Osteoblast (primary cell): ENCODE data around the gene RALY. TPM values are rescaled to one million over a fixed set of nuclear protein-coding genes. Genes with fewer than 3 reads are reported as not detected.

Experiments used
- DNase-seq: peaks from one replicate; pipeline ENCODE4 v3.0.0; 2011; ENCODE audit warnings: low spot score, mixed read lengths; ENCODE audit not compliant: insufficient read length; ENCODE audit errors: missing footprints
- H2AFZ ChIP-seq: 2 replicates; pipeline ENCODE4 v1.6.0; 2011; ENCODE audit warnings: mild to moderate bottlenecking, low read length
- H3K27ac ChIP-seq: 2 replicates; pipeline ENCODE4 v1.5.1; 2011; ENCODE audit warnings: mild to moderate bottlenecking, low read depth, low read length, moderate library complexity
- H3K27me3 ChIP-seq: 2 replicates; pipeline ENCODE4 v1.6.0; 2012; ENCODE audit warnings: mild to moderate bottlenecking, control low read depth, inconsistent platforms, low read length, moderate library complexity; ENCODE audit not compliant: insufficient read depth
- H3K36me3 ChIP-seq: 2 replicates; pipeline ENCODE4 v1.5.1; 2011; ENCODE audit warnings: mild to moderate bottlenecking, low read length, control low read depth, moderate library complexity; ENCODE audit not compliant: insufficient read depth
- H3K4me1 ChIP-seq: 2 replicates; pipeline ENCODE4 v1.5.1; 2011; ENCODE audit warnings: mild to moderate bottlenecking, low read length, control low read depth, moderate library complexity; ENCODE audit not compliant: insufficient read depth
- H3K4me2 ChIP-seq: 2 replicates; pipeline ENCODE4 v1.6.0; 2011; ENCODE audit warnings: mild to moderate bottlenecking, low read length; ENCODE audit not compliant: insufficient read depth
- H3K4me3 ChIP-seq: fragments of 200-600 bp; sonication (generic); 3 replicates; pipeline ENCODE4 v1.5.1; 2012; ENCODE audit warnings: mild to moderate bottlenecking, low read length, inconsistent platforms; ENCODE audit not compliant: insufficient read depth
- H3K79me2 ChIP-seq: 2 replicates; pipeline ENCODE4 v1.6.0; 2012; ENCODE audit warnings: mild to moderate bottlenecking, low read length, control low read depth, inconsistent platforms; ENCODE audit not compliant: insufficient read depth
- H3K9me3 ChIP-seq: 2 replicates; pipeline ENCODE4 v1.5.1; 2011; ENCODE audit warnings: low read depth, low read length, control low read depth
- H4K20me1 ChIP-seq: 2 replicates; pipeline ENCODE4 v1.6.0; 2012; ENCODE audit warnings: mild to moderate bottlenecking, low read length, control low read depth; ENCODE audit not compliant: insufficient read depth
- CTCF ChIP-seq: IDR thresholded peaks from 2 replicates; pipeline ENCODE4 v1.5.1; 2011; ENCODE audit warnings: mild to moderate bottlenecking, low read depth, low read length, moderate library complexity; ENCODE audit errors: extremely low read depth
- total RNA-seq: library from RNA; depleted of rRNA; stranded (reverse); fragments of >200 nt; gene quantifications from 2 replicates; pipeline ENCODE4 v1.2.3, GENCODE V29; 2012

The RALY gene
- total RNA-seq, 1 donor: 77.1 TPM

- H3K79me2 ChIP-seq: peaks cover 85% of the 10 kb centered on the region
- no peak for TF ChIP-seq CTCF
- H3K36me3 ChIP-seq: no peaks in the 10 kb centered on the region
- no peak for DNase-seq
- no peak overlapping the region for H2AFZ ChIP-seq
- H3K4me1 ChIP-seq: peaks cover 32% of the 10 kb centered on the region
- H4K20me1 ChIP-seq: peaks cover 84% of the 10 kb centered on the region
- peak overlapping the region; percentile 43 for H3K27ac ChIP-seq
- no peak overlapping the region for H3K4me2 ChIP-seq
- H3K4me3 ChIP-seq: no peak overlapping the region
- H3K27me3 ChIP-seq: no peaks in the 10 kb centered on the region
- H3K9me3 ChIP-seq: no peaks in the 10 kb centered on the region
Measured at GRCh38 chr20:34062570-34063482, 69.1 kb downstream of the RALY start.

GRCh38 chr20:34064286-34064685 lies 70.6 kb downstream of the RALY start:
- Histone ChIP-seq H3K4me3 (no peak overlapping the region), H3K79me2 (peaks cover 84% of the 10 kb centered on the region), H3K4me2 (no peak overlapping the region), H3K27ac (no peak overlapping the region), H3K36me3 (no peaks in the 10 kb centered on the region), H2AFZ (no peak overlapping the region), H4K20me1 (peaks cover 83% of the 10 kb centered on the region), H3K27me3 (no peaks in the 10 kb centered on the region), H3K4me1 (peaks cover 32% of the 10 kb centered on the region), H3K9me3 (no peaks in the 10 kb centered on the region)
- no peak for TF ChIP-seq CTCF
- DNase-seq: no peak

GRCh38 chr20:34065260-34065659 lies 71.5 kb downstream of the RALY start:
- Histone ChIP-seq H3K4me3 (no peak overlapping the region), H3K4me1 (peaks cover 35% of the 10 kb centered on the region), H3K36me3 (no peaks in the 10 kb centered on the region), H3K79me2 (peaks cover 82% of the 10 kb centered on the region), H3K9me3 (no peaks in the 10 kb centered on the region), H2AFZ (no peak overlapping the region), H4K20me1 (peaks cover 83% of the 10 kb centered on the region), H3K27me3 (no peaks in the 10 kb centered on the region), H3K4me2 (no peak overlapping the region), H3K27ac (no peak overlapping the region)
- no peak for TF ChIP-seq CTCF
- DNase-seq: no peak

- H3K9me3 ChIP-seq: no peaks in the 10 kb centered on the region
- peaks cover 77% of the 10 kb centered on the region for H4K20me1 ChIP-seq
- H3K79me2 ChIP-seq: peaks cover 78% of the 10 kb centered on the region
- no peak overlapping the region for H2AFZ ChIP-seq
- H3K27ac ChIP-seq: no peak overlapping the region
- no peak for TF ChIP-seq CTCF
- no peak overlapping the region for H3K4me3 ChIP-seq
- H3K36me3 ChIP-seq: no peaks in the 10 kb centered on the region
- no peak overlapping the region for H3K4me2 ChIP-seq
- H3K27me3 ChIP-seq: no peaks in the 10 kb centered on the region
- peaks cover 31% of the 10 kb centered on the region for H3K4me1 ChIP-seq
- DNase-seq: no peak
Measured at GRCh38 chr20:34066476-34067090, 72.9 kb downstream of the RALY start.
